Endothelial cell of umbilical vein (primary cell): ENCODE measurements around the gene SLC10A7. TPM values are rescaled to one million over a fixed set of nuclear protein-coding genes. Genes with fewer than 3 reads are reported as not detected.

ENCODE experiments used
- BruUV-seq: library from RNA; stranded (reverse); fragments of 400-500 nt; replicated peaks from 2 replicates; lab custom pipeline; 2021; lab: Mats Ljungman, UMichigan
- CTCF ChIA-PET: fragments of 300-600, 350-600 bp; sonication (Branson Sonifier 250); formaldehyde crosslinking; loops from one replicate; lab custom pipeline; 2021; ENCODE audit warnings: antibody characterized with exemption, inconsistent platforms; lab: Charles Lee
- POLR2A ChIA-PET: fragments of 300-600, 350-600 bp; sonication (Branson Sonifier 250); formaldehyde crosslinking; loops from one replicate; lab custom pipeline; 2021; ENCODE audit warnings: antibody characterized with exemption, inconsistent platforms; lab: Charles Lee
- DNase-seq: peaks from one replicate; pipeline ENCODE4 v3.0.0-alpha.2; 2011; ENCODE audit warnings: low read depth, low spot score
- FAIRE-seq: peaks from 2 replicates; lab custom pipeline; 2011; peaks lifted over from hg19 to GRCh38; lab: Jason Lieb, UNC
- H2AFZ ChIP-seq: 2 replicates; pipeline ENCODE4 v1.6.0; 2012; ENCODE audit warnings: low read depth, low read length, control low read depth, inconsistent platforms
- H3K27ac ChIP-seq: 2 replicates; pipeline ENCODE4 v1.5.1; 2011; ENCODE audit warnings: low read depth, mild to moderate bottlenecking, control low read depth, low read length, moderate library complexity; ENCODE audit not compliant: insufficient read depth
- H3K27me3 ChIP-seq, 2 experiments: 2 replicates each; pipeline versions ENCODE4 v1.6.0 to v1.6.1; 2011; ENCODE audit warnings: low read length in 2 of 2, mixed read lengths in 1 of 2; ENCODE audit not compliant: control insufficient read depth in 2 of 2, insufficient read depth in 2 of 2
- H3K36me3 ChIP-seq, 2 experiments: 2 replicates in 1 of 2; 3 replicates in 1 of 2; pipeline ENCODE4 v1.5.1; 2011; ENCODE audit warnings: low read length in 2 of 2, mild to moderate bottlenecking in 1 of 2, moderate library complexity in 1 of 2; ENCODE audit not compliant: control insufficient read depth in 2 of 2, insufficient read depth in 2 of 2; ENCODE audit errors: extremely low read depth in 1 of 2
- H3K4me1 ChIP-seq: 3 replicates; pipeline ENCODE4 v1.5.1; 2011; ENCODE audit warnings: mild to moderate bottlenecking, low read length; ENCODE audit not compliant: control insufficient read depth, insufficient read depth; ENCODE audit errors: extremely low read depth
- H3K4me2 ChIP-seq: 2 replicates; pipeline ENCODE4 v1.6.1; 2011; ENCODE audit warnings: low read length, control low read depth, mixed read lengths; ENCODE audit not compliant: insufficient read depth
- H3K4me3 ChIP-seq, 3 experiments: fragments of 200-600 bp in 1 of 3; sonication (generic), shearing (Covaris generic) in 1 of 3; replicated peaks in 1 of 3; 2 replicates each; pipeline ENCODE4 v1.5.1; 2011 to 2016; ENCODE audit warnings: control low read depth in 3 of 3, low read length in 3 of 3, mild to moderate bottlenecking in 2 of 3, inconsistent platforms in 1 of 3, low read depth in 1 of 3, moderate library complexity in 1 of 3; ENCODE audit not compliant: insufficient read depth in 1 of 3
- H3K79me2 ChIP-seq: 2 replicates; pipeline ENCODE4 v1.6.0; 2012; ENCODE audit warnings: low read length, inconsistent platforms; ENCODE audit not compliant: control insufficient read depth, insufficient read depth
- H3K9ac ChIP-seq: replicated peaks from 2 replicates; pipeline ENCODE3; 2011; ENCODE audit warnings: low read length, control low read depth; ENCODE audit not compliant: insufficient read depth; ENCODE audit errors: extremely low read depth
- H3K9me1 ChIP-seq: replicated peaks from 3 replicates; pipeline ENCODE4 v1.6.0; 2011; ENCODE audit warnings: mild to moderate bottlenecking, low read length; ENCODE audit not compliant: control insufficient read depth, insufficient read depth; ENCODE audit errors: extremely low read depth
- H3K9me3 ChIP-seq: replicated peaks from 2 replicates; pipeline ENCODE4 v1.5.1; 2012; ENCODE audit warnings: low read length, inconsistent platforms; ENCODE audit not compliant: control insufficient read depth, insufficient read depth
- H4K20me1 ChIP-seq: replicated peaks from 2 replicates; pipeline ENCODE3; 2011; ENCODE audit warnings: mild to moderate bottlenecking, low read length; ENCODE audit not compliant: control insufficient read depth, insufficient read depth; ENCODE audit errors: extremely low read depth
- CTCF ChIP-seq, 2 donors: IDR thresholded peaks; 1 replicate in 1 of 2; 2 replicates in 1 of 2; pipeline ENCODE4 v1.5.1; 2011; ENCODE audit warnings: low read length in 2 of 2, mild to moderate bottlenecking in 2 of 2, moderate library complexity in 2 of 2, control low read depth in 1 of 2, inconsistent platforms in 1 of 2, low read depth in 1 of 2; ENCODE audit not compliant: insufficient read depth in 1 of 2; ENCODE audit errors: extremely low read depth in 1 of 2
- EZH2 ChIP-seq: IDR thresholded peaks from 2 replicates; pipeline ENCODE4 v1.6.1; 2012; ENCODE audit warnings: borderline replicate concordance, low read depth, mild to moderate bottlenecking, moderate library complexity, low read length, inconsistent platforms; ENCODE audit not compliant: severe bottlenecking
- FOS ChIP-seq: IDR thresholded peaks from 2 replicates; pipeline ENCODE4 v1.6.1; 2011; ENCODE audit warnings: mild to moderate bottlenecking, low read length, moderate library complexity, borderline replicate concordance; ENCODE audit not compliant: insufficient read depth
- GATA2 ChIP-seq: IDR thresholded peaks from 2 replicates; pipeline ENCODE4 v1.7.0; 2011; ENCODE audit warnings: low read depth, mild to moderate bottlenecking, moderate library complexity, mixed read lengths, low read length; ENCODE audit not compliant: insufficient read length, insufficient read depth
- JUN ChIP-seq: IDR thresholded peaks from 2 replicates; pipeline ENCODE4 v1.6.1; 2011; ENCODE audit warnings: borderline replicate concordance, low read depth; ENCODE audit not compliant: insufficient read length, insufficient read depth
- MAX ChIP-seq: IDR thresholded peaks from 2 replicates; pipeline ENCODE4 v1.6.1; 2011; ENCODE audit not compliant: insufficient read depth, insufficient read length
- MYC ChIP-seq: IDR thresholded peaks from one replicate; pipeline ENCODE4 v1.6.1; 2011; ENCODE audit warnings: mild to moderate bottlenecking, low read depth, low read length
- POLR2A ChIP-seq: IDR thresholded peaks from 2 replicates; pipeline ENCODE4 v1.6.1; 2012; ENCODE audit warnings: low read depth, mild to moderate bottlenecking, control low read depth, low read length
- POLR2AphosphoS5 ChIP-seq: IDR thresholded peaks from 2 replicates; pipeline ENCODE4 v1.6.1; 2012; ENCODE audit warnings: low read depth, mild to moderate bottlenecking, control low read depth, low read length, moderate library complexity; ENCODE audit not compliant: insufficient read depth
- dilution Hi-C: fragments of 300-500 bp; cut with MboI; formaldehyde crosslinking; loops from one replicate; pipeline ENCODE4 v1.15.0; 2019; ENCODE audit warnings: low sequenced_read_pairs; ENCODE audit not compliant: extremely low pct_ligation_motif_present
- intact Hi-C: fragments of 100-400 bp; cut with micrococcal nuclease; formaldehyde crosslinking; loops from one replicate; pipeline ENCODE4 v1.10.0; 2022
- polyA plus RNA-seq, 4 experiments: library from polyadenylated mRNA; depleted of rRNA in 3 of 4; stranded (reverse) in 3 of 4; unstranded in 1 of 4; fragments of >200 nt; gene quantifications; 2 replicates each; pipeline versions ENCODE4 v1.2.1 to v1.2.3, GENCODE V29; 2011 to 2012; ENCODE audit warnings: missing spikeins in 1 of 4
- total RNA-seq: library from RNA; stranded (reverse); gene quantifications from 2 replicates; pipeline ENCODE4 v1.2.3, GENCODE V29; 2021

SLC10A7 gene
- total and polyA plus RNA-seq, 2 donors (not counting 3 experiments of a cell fraction or from before 2014, with no cell fraction given), result 13.6 to 20.4 TPM

DNA sequence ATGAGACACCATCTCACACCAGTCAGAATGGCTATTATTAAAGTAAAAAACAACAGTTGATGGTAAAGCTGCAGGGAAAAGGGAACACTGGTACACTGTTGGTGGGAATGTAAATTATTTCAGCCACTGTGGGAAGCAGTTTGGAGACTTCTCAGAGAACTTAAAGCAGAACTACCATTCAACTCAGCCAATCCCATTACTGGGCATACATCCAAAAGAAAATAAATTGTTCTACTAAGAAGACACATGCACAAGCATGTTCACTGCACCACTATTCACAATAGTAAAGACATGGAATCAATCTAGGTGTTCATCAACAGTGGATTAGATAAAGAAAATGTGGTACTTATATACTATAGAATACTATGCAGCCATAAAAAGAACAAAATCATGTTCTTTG, 172.4 kb downstream of the SLC10A7 start:
- Histone ChIP-seq H3K27me3 (no peaks in the 10 kb centered on the region), H3K9me1 (no peaks in the 10 kb centered on the region), H3K9ac (no peak overlapping the region), H2AFZ (no peak overlapping the region), H3K27ac (no peak overlapping the region), H3K4me1 (no peaks in the 10 kb centered on the region), H3K4me2 (no peak overlapping the region), H4K20me1 (no peaks in the 10 kb centered on the region), H3K9me3 (no peaks in the 10 kb centered on the region), H3K36me3 (no peaks in the 10 kb centered on the region), H3K4me3 (no peak overlapping the region), H3K79me2 (no peaks in the 10 kb centered on the region)
- BruUV-seq, result no TSS peak
- DNase-seq, result no peak
- dilution Hi-C loops, result no loop called here
- POLR2A ChIA-PET, result no interaction called here
- FAIRE-seq, result no peak
- CTCF ChIA-PET, result no interaction called here
- TF ChIP-seq POLR2A, result no peak
- TF ChIP-seq POLR2AphosphoS5, result no peak
- no peak for TF ChIP-seq FOS
- no peak for TF ChIP-seq CTCF (IDR thresholded peaks at IDR 0.05; ENCODE audit: extremely low read depth in 1 of 2, insufficient read depth in 1 of 2, low read depth in 1 of 2, low read length in 2 of 2)
- no peak for TF ChIP-seq EZH2
- TF ChIP-seq JUN, result no peak
- no peak for TF ChIP-seq MYC
- TF ChIP-seq GATA2, result no peak
- no peak for TF ChIP-seq MAX
- intact Hi-C loops, result loop anchor here (10.0 kb wide), 1 partner anchor 365 kb away; no protein-coding TSS in a partner anchor
